Natural killer cell (primary cell): ENCODE results near the gene NADK2. TPM values are rescaled to one million over a fixed set of nuclear protein-coding genes. Genes with fewer than 3 reads are reported as not detected.
A peak's percentile ranks its signal among the peaks of the same experiment; 100 is the strongest.

ENCODE experiments used
- ATAC-seq, 3 donors: fragments of 150-1000 bp in 2 of 3; fragments of 200-7000 bp in 1 of 3; cut with Tn5 transposase; 1 replicate in 1 of 3; 2 replicates in 2 of 3; pipeline ENCODE4 v1.10.0; 2021; ENCODE audit warnings: mild to moderate bottlenecking in 2 of 3, moderate library complexity in 2 of 3
- DNase-seq, 2 donors: peaks; one replicate each; pipeline versions ENCODE4 v3.0.0 to v3.0.0-alpha.2; 2013 to 2021; ENCODE audit warnings: mixed read lengths in 1 of 2
- H3K27ac ChIP-seq: one replicate; pipeline ENCODE4 v1.5.1; 2013; ENCODE audit warnings: mild to moderate bottlenecking, low read length
- H3K27me3 ChIP-seq: one replicate; pipeline ENCODE4 v1.6.1; 2013; ENCODE audit warnings: low read length; ENCODE audit not compliant: control insufficient read depth, insufficient read depth
- H3K36me3 ChIP-seq: one replicate; pipeline ENCODE4 v1.6.1; 2013; ENCODE audit warnings: low read length; ENCODE audit not compliant: control insufficient read depth, insufficient read depth
- H3K4me1 ChIP-seq: one replicate; pipeline ENCODE4 v1.6.1; 2013; ENCODE audit warnings: low read length; ENCODE audit not compliant: control insufficient read depth, insufficient read depth
- H3K4me3 ChIP-seq: one replicate; pipeline ENCODE4 v1.5.1; 2013; ENCODE audit warnings: low read length
- H3K9me3 ChIP-seq: one replicate; pipeline ENCODE4 v1.6.1; 2013; ENCODE audit warnings: low read length; ENCODE audit not compliant: control insufficient read depth, insufficient read depth
- H3K27ac Mint-ChIP-seq, 2 donors: one replicate each; pipeline ENCODE4 v1.8.0; 2022; ENCODE audit warnings: mild to moderate bottlenecking in 2 of 2, mixed read lengths in 2 of 2, moderate library complexity in 1 of 2
- H3K27me3 Mint-ChIP-seq, 2 donors: one replicate each; pipeline ENCODE4 v1.8.0; 2022; ENCODE audit warnings: low read depth in 2 of 2, mixed read lengths in 2 of 2
- H3K36me3 Mint-ChIP-seq: one replicate; pipeline ENCODE4 v1.8.0; 2022; ENCODE audit warnings: mixed read lengths
- H3K4me1 Mint-ChIP-seq, 2 donors: one replicate each; pipeline ENCODE4 v1.8.0; 2022; ENCODE audit warnings: mixed read lengths in 2 of 2
- H3K4me3 Mint-ChIP-seq: one replicate; pipeline ENCODE4 v1.8.0; 2022; ENCODE audit warnings: mild to moderate bottlenecking, moderate library complexity, mixed read lengths
- H3K9me3 Mint-ChIP-seq, 2 donors: one replicate each; pipeline ENCODE4 v1.8.0; 2022; ENCODE audit warnings: mixed read lengths in 2 of 2
- CTCF ChIP-seq: fragments of 200-600 bp; IDR thresholded peaks from one replicate; pipeline ENCODE4 v1.8.0; 2022; ENCODE audit warnings: antibody characterized with exemption
- WGBS: methylation state at CpG from one replicate; pipeline ENCODE4 v1.1.7; 2013; ENCODE audit warnings: missing lambda C conversion rate; ENCODE audit not compliant: insufficient coverage; 5-methylcytosine and 5-hydroxymethylcytosine counted together
- intact Hi-C: fragments of 100-400 bp; cut with micrococcal nuclease; formaldehyde crosslinking; loops from one replicate; pipeline ENCODE4 v1.14.2; 2022
- total RNA-seq, 4 donors: library from RNA; stranded (reverse); fragments of 120-200 nt in 1 of 4; gene quantifications; one replicate each; pipeline versions ENCODE4 v1.2.3 to v1.2.4, GENCODE V29; 2013 to 2022

Gene NADK2
- total RNA-seq, 3 donors from 2014 or later (not counting 1 experiment from before 2014, with no cell fraction given), result 13.1 to 16.2 (median 14.3) TPM

GRCh38 chr5:36250427-36250826 is 8.7 kb upstream of the NADK2 start:
- H3K27ac Mint-ChIP-seq, result no peak overlapping the region
- Histone ChIP-seq H3K4me3 (no peak overlapping the region), H3K9me3 (no peaks in the 10 kb centered on the region), H3K27ac (no peak overlapping the region), H3K4me1 (no peaks in the 10 kb centered on the region), H3K36me3 (no peaks in the 10 kb centered on the region), H3K27me3 (no peaks in the 10 kb centered on the region)
- H3K9me3 Mint-ChIP-seq, result no peaks in the 10 kb centered on the region
- WGBS, result no CpG with 5 or more reads among the region's 4 CpGs
- no peaks in the 10 kb centered on the region for H3K4me1 Mint-ChIP-seq
- peaks cover 7 to 19% of the 10 kb centered on the region in 2 donors for H3K27me3 Mint-ChIP-seq
- intact Hi-C loops, result no loop called here
- no peak for TF ChIP-seq CTCF
- H3K4me3 Mint-ChIP-seq, result no peak overlapping the region
- DNase-seq, result no peak
- H3K36me3 Mint-ChIP-seq, result no peaks in the 10 kb centered on the region
- ATAC-seq, result no peak

GRCh38 chr5:36246036-36246800 is 4.5 kb upstream of the NADK2 start:
- Histone ChIP-seq H3K4me3 (no peak overlapping the region), H3K27ac (no peak overlapping the region), H3K27me3 (no peaks in the 10 kb centered on the region), H3K9me3 (no peaks in the 10 kb centered on the region), H3K36me3 (no peaks in the 10 kb centered on the region), H3K4me1 (peaks cover 9% of the 10 kb centered on the region)
- no peak overlapping the region for H3K27ac Mint-ChIP-seq
- no peaks in the 10 kb centered on the region for H3K36me3 Mint-ChIP-seq
- 94% methylated on average over 10 of the region's 10 CpGs for WGBS
- H3K27me3 Mint-ChIP-seq, result peaks cover 4 to 8% of the 10 kb centered on the region in 2 donors
- DNase-seq (no peak), ATAC-seq (no peak)
- peaks cover 9 to 19% of the 10 kb centered on the region in 2 donors for H3K4me1 Mint-ChIP-seq
- intact Hi-C loops, result loop anchor here (10.0 kb wide), 1 partner anchor 1129 kb away; the partner anchor contains the start of genes NUP155 and WDR70
- H3K9me3 Mint-ChIP-seq, result no peaks in the 10 kb centered on the region
- H3K4me3 Mint-ChIP-seq, result no peak overlapping the region
- TF ChIP-seq CTCF, result no peak

- no peaks in the 10 kb centered on the region for H3K36me3 ChIP-seq
- H3K4me1 ChIP-seq, result peaks cover 15% of the 10 kb centered on the region
- H3K4me3 Mint-ChIP-seq, result peak overlapping the region; percentile 26
- no peak for TF ChIP-seq CTCF
- no CpG with 5 or more reads among the region's 3 CpGs for WGBS
- DNase-seq (no peak), ATAC-seq (no peak)
- H3K4me3 ChIP-seq, result no peak overlapping the region
- H3K27ac Mint-ChIP-seq, result peak overlapping the region in 1 of 2 donors; percentile 92
- H3K27me3 ChIP-seq, result no peaks in the 10 kb centered on the region
- no peaks in the 10 kb centered on the region for H3K9me3 Mint-ChIP-seq
- peaks cover 25 to 38% of the 10 kb centered on the region in 2 donors for H3K4me1 Mint-ChIP-seq
- H3K27ac ChIP-seq, result no peak overlapping the region
- no peaks in the 10 kb centered on the region for H3K36me3 Mint-ChIP-seq
- intact Hi-C loops, result loop anchor here (10.0 kb wide), 1 partner anchor 1131 kb away; the partner anchor contains the start of genes NUP155 and WDR70
- H3K9me3 ChIP-seq, result no peaks in the 10 kb centered on the region
- peaks cover 4 to 8% of the 10 kb centered on the region in 2 donors for H3K27me3 Mint-ChIP-seq
Measured at GRCh38 chr5:36244076-36244475, 2.4 kb upstream of the NADK2 start.
